Activated CD8-positive, alpha-beta memory T cell treated with anti-CD3 and anti-CD28 coated beads, Interleukin-2, amount 10 ng/mL, durations not matched to agents 7 days and 5 days (primary cell): ENCODE data around the gene COL11A1. TPM values are rescaled to one million over a fixed set of nuclear protein-coding genes. Genes with fewer than 3 reads are reported as not detected.
"Not testable (repeated sequence)": the region's sequence is repeated elsewhere in the genome, so short reads cannot be mapped to it uniquely, and the experiment has no call there.

Experiments used
- ATAC-seq: fragments of 150-1000 bp; cut with Tn5 transposase; one replicate; pipeline ENCODE4 v1.10.0; 2021; ENCODE audit warnings: moderate library complexity
- CTCF ChIA-PET: fragments of 350-600 bp; sonication (Branson Sonifier 250); formaldehyde crosslinking; loops from one replicate; lab custom pipeline; 2021; ENCODE audit warnings: antibody characterized with exemption; lab: Charles Lee
- DNase-seq: peaks from one replicate; pipeline ENCODE4 v3.0.0-alpha.2; 2020
- H3K27ac Mint-ChIP-seq: one replicate; pipeline ENCODE4 v1.8.0; 2021; ENCODE audit warnings: mild to moderate bottlenecking, mixed read lengths
- H3K27me3 Mint-ChIP-seq: one replicate; pipeline ENCODE4 v1.8.0; 2021; ENCODE audit warnings: mixed read lengths
- H3K36me3 Mint-ChIP-seq: one replicate; pipeline ENCODE4 v1.8.0; 2021; ENCODE audit warnings: mild to moderate bottlenecking, mixed read lengths
- H3K4me1 Mint-ChIP-seq: one replicate; pipeline ENCODE4 v1.8.0; 2021; ENCODE audit warnings: mixed read lengths
- H3K4me3 Mint-ChIP-seq: one replicate; pipeline ENCODE4 v1.8.0; 2021; ENCODE audit warnings: mild to moderate bottlenecking, moderate library complexity, mixed read lengths
- H3K9me3 Mint-ChIP-seq: one replicate; pipeline ENCODE4 v1.8.0; 2022; ENCODE audit warnings: low read depth, mixed read lengths
- total RNA-seq, 2 experiments: library from RNA; stranded (reverse); gene quantifications; one replicate each; pipeline ENCODE4 v1.2.3, GENCODE V29; 2021

The COL11A1 gene
- total RNA-seq, 2 experiments from 2014 or later = not detected

GRCh38 chr1:103056423-103056822 lies 51.9 kb downstream of the COL11A1 start:
- Mint-ChIP-seq H3K4me1 (no peaks in the 10 kb centered on the region), H3K36me3 (no peaks in the 10 kb centered on the region), H3K27ac (no peak overlapping the region), H3K27me3 (no peaks in the 10 kb centered on the region), H3K9me3 (no peaks in the 10 kb centered on the region), H3K4me3 (no peak overlapping the region)
- no peak for DNase-seq
- CTCF ChIA-PET = no interaction called here
- ATAC-seq = no peak

- H3K27ac Mint-ChIP-seq, H3K4me3 Mint-ChIP-seq, ATAC-seq, H3K4me1 Mint-ChIP-seq, H3K27me3 Mint-ChIP-seq, H3K36me3 Mint-ChIP-seq, DNase-seq, H3K9me3 Mint-ChIP-seq, CTCF ChIA-PET: not testable (repeated sequence)
Measured at GRCh38 chr1:103028110-103028509, 80.2 kb downstream of the COL11A1 start.

GRCh38 chr1:103025858-103026409 lies 82.4 kb downstream of the COL11A1 start:
- Mint-ChIP-seq H3K4me3 (no peak overlapping the region), H3K9me3 (no peaks in the 10 kb centered on the region), H3K36me3 (no peaks in the 10 kb centered on the region), H3K4me1 (no peaks in the 10 kb centered on the region), H3K27ac (no peak overlapping the region), H3K27me3 (no peaks in the 10 kb centered on the region)
- DNase-seq (no peak), ATAC-seq (no peak)
- CTCF ChIA-PET = no interaction called here

GRCh38 chr1:103024051-103024450 lies 84.3 kb downstream of the COL11A1 start:
- H3K4me1 Mint-ChIP-seq = no peaks in the 10 kb centered on the region
- DNase-seq = no peak
- CTCF ChIA-PET = no interaction called here
- no peaks in the 10 kb centered on the region for H3K9me3 Mint-ChIP-seq
- H3K27me3 Mint-ChIP-seq = no peaks in the 10 kb centered on the region
- ATAC-seq = no peak
- no peak overlapping the region for H3K27ac Mint-ChIP-seq
- no peaks in the 10 kb centered on the region for H3K36me3 Mint-ChIP-seq
- no peak overlapping the region for H3K4me3 Mint-ChIP-seq

GRCh38 chr1:103002005-103002404 lies 106.3 kb downstream of the COL11A1 start:
- no peaks in the 10 kb centered on the region for H3K4me1 Mint-ChIP-seq
- DNase-seq = no peak
- no peaks in the 10 kb centered on the region for H3K36me3 Mint-ChIP-seq
- peaks cover 3% of the 10 kb centered on the region for H3K9me3 Mint-ChIP-seq
- no peak overlapping the region for H3K4me3 Mint-ChIP-seq
- ATAC-seq = no peak
- CTCF ChIA-PET = no interaction called here
- H3K27me3 Mint-ChIP-seq = no peaks in the 10 kb centered on the region
- no peak overlapping the region for H3K27ac Mint-ChIP-seq

- Mint-ChIP-seq H3K9me3 (no peaks in the 10 kb centered on the region), H3K4me1 (no peaks in the 10 kb centered on the region), H3K27ac (no peak overlapping the region), H3K36me3 (no peaks in the 10 kb centered on the region), H3K4me3 (no peak overlapping the region), H3K27me3 (no peaks in the 10 kb centered on the region)
- DNase-seq (no peak), ATAC-seq (no peak)
- CTCF ChIA-PET = no interaction called here
Measured at GRCh38 chr1:102978874-102979273, 129.4 kb downstream of the COL11A1 start.

- no peaks in the 10 kb centered on the region for H3K36me3 Mint-ChIP-seq
- DNase-seq (no peak), ATAC-seq (no peak)
- H3K27ac Mint-ChIP-seq = no peak overlapping the region
- H3K27me3 Mint-ChIP-seq = no peaks in the 10 kb centered on the region
- H3K4me1 Mint-ChIP-seq = no peaks in the 10 kb centered on the region
- H3K9me3 Mint-ChIP-seq = no peaks in the 10 kb centered on the region
- no peak overlapping the region for H3K4me3 Mint-ChIP-seq
- CTCF ChIA-PET = no interaction called here
Measured at GRCh38 chr1:102977292-102977691, 131.0 kb downstream of the COL11A1 start.

GRCh38 chr1:102970496-102971078 lies 137.7 kb downstream of the COL11A1 start:
- Mint-ChIP-seq H3K27ac (no peak overlapping the region), H3K4me3 (no peak overlapping the region), H3K36me3 (no peaks in the 10 kb centered on the region), H3K4me1 (no peaks in the 10 kb centered on the region), H3K9me3 (no peaks in the 10 kb centered on the region), H3K27me3 (no peaks in the 10 kb centered on the region)
- CTCF ChIA-PET = interaction anchor here (0.6 kb wide), 1 partner anchor 15 kb away, joined by 4 read pairs; no protein-coding TSS in a partner anchor
- no peak for DNase-seq
- ATAC-seq = no peak

- no peaks in the 10 kb centered on the region for H3K9me3 Mint-ChIP-seq
- H3K4me1 Mint-ChIP-seq = no peaks in the 10 kb centered on the region
- H3K27me3 Mint-ChIP-seq = no peaks in the 10 kb centered on the region
- ATAC-seq (no peak), DNase-seq (no peak)
- no peak overlapping the region for H3K4me3 Mint-ChIP-seq
- CTCF ChIA-PET = no interaction called here
- no peak overlapping the region for H3K27ac Mint-ChIP-seq
- H3K36me3 Mint-ChIP-seq = no peaks in the 10 kb centered on the region
Measured at GRCh38 chr1:102967786-102968185, 140.5 kb downstream of the COL11A1 start.

GRCh38 chr1:102961549-102961948 lies 146.8 kb downstream of the COL11A1 start:
- no peak overlapping the region for H3K27ac Mint-ChIP-seq
- no peaks in the 10 kb centered on the region for H3K4me1 Mint-ChIP-seq
- H3K36me3 Mint-ChIP-seq = no peaks in the 10 kb centered on the region
- ATAC-seq (no peak), DNase-seq (no peak)
- CTCF ChIA-PET = no interaction called here
- H3K9me3 Mint-ChIP-seq = peaks cover 2% of the 10 kb centered on the region
- no peak overlapping the region for H3K4me3 Mint-ChIP-seq
- H3K27me3 Mint-ChIP-seq = no peaks in the 10 kb centered on the region

- Mint-ChIP-seq H3K36me3 (no peaks in the 10 kb centered on the region), H3K9me3 (no peaks in the 10 kb centered on the region), H3K27ac (no peak overlapping the region), H3K27me3 (no peaks in the 10 kb centered on the region), H3K4me1 (no peaks in the 10 kb centered on the region), H3K4me3 (no peak overlapping the region)
- CTCF ChIA-PET = no interaction called here
- ATAC-seq (no peak), DNase-seq (no peak)
Measured at GRCh38 chr1:102954576-102954975, 153.7 kb downstream of the COL11A1 start.

GRCh38 chr1:102952400-102952799 lies 155.9 kb downstream of the COL11A1 start:
- H3K4me3 Mint-ChIP-seq = no peak overlapping the region
- H3K27me3 Mint-ChIP-seq = no peaks in the 10 kb centered on the region
- H3K27ac Mint-ChIP-seq = no peak overlapping the region
- DNase-seq (no peak), ATAC-seq (no peak)
- CTCF ChIA-PET = no interaction called here
- H3K36me3 Mint-ChIP-seq = no peaks in the 10 kb centered on the region
- H3K9me3 Mint-ChIP-seq = no peaks in the 10 kb centered on the region
- H3K4me1 Mint-ChIP-seq = no peaks in the 10 kb centered on the region

GRCh38 chr1:102942324-102942723 lies 166.0 kb downstream of the COL11A1 start:
- no peak overlapping the region for H3K4me3 Mint-ChIP-seq
- H3K27ac Mint-ChIP-seq = no peak overlapping the region
- no peaks in the 10 kb centered on the region for H3K27me3 Mint-ChIP-seq
- no peak for DNase-seq
- H3K9me3 Mint-ChIP-seq = no peaks in the 10 kb centered on the region
- no peak for ATAC-seq
- H3K4me1 Mint-ChIP-seq = no peaks in the 10 kb centered on the region
- CTCF ChIA-PET = no interaction called here
- H3K36me3 Mint-ChIP-seq = no peaks in the 10 kb centered on the region

- CTCF ChIA-PET = no interaction called here
- H3K4me3 Mint-ChIP-seq = no peak overlapping the region
- no peak for DNase-seq
- H3K27ac Mint-ChIP-seq = no peak overlapping the region
- no peak for ATAC-seq
- no peaks in the 10 kb centered on the region for H3K4me1 Mint-ChIP-seq
- no peaks in the 10 kb centered on the region for H3K9me3 Mint-ChIP-seq
- no peaks in the 10 kb centered on the region for H3K27me3 Mint-ChIP-seq
- H3K36me3 Mint-ChIP-seq = no peaks in the 10 kb centered on the region
Measured at GRCh38 chr1:102941366-102941947, 166.9 kb downstream of the COL11A1 start.
